HG03025 (cell line): ENCODE data around the gene GRK2.
"Not testable (repeated sequence)": the region's sequence is repeated elsewhere in the genome, so short reads cannot be mapped to it uniquely, and the experiment has no call there.

ENCODE experiments used
- ATAC-seq: cut with Tn5 transposase; IDR thresholded peaks from one replicate; pipeline ENCODE4 v1.9.1; 2021; ENCODE audit warnings: mild to moderate bottlenecking, moderate library complexity; ENCODE audit not compliant: unreplicated experiment, low FRiP score

GRK2 gene

GRCh38 chr11:67266449-67267187, at the start of gene GRK2:
Gene GRK2, plus strand, starts transcription at chr11:67266473. Its CDS starts 227 bp downstream, at chr11:67266700.
- ATAC-seq = no peak

DNA sequence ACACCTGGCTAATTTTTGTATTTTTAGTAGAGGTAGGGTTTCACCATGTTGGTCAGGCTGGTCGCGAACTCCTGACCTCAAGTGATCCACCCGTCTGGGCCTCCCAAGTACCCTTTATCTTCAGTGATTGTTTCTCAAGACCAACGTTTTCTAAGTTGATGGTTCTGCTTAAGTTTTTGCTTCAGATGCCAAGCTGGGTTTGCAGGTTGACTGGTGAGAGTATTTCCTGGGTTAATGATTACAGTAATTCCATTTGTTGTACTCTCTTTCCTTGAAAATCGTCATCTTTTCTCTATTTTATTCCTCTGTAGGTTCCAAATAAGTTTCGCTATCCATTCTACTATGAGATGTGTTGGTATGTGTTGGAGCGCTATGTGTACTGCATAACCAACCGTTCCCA, 38.5 kb upstream of the GRK2 start:
- ATAC-seq = no peak

DNA sequence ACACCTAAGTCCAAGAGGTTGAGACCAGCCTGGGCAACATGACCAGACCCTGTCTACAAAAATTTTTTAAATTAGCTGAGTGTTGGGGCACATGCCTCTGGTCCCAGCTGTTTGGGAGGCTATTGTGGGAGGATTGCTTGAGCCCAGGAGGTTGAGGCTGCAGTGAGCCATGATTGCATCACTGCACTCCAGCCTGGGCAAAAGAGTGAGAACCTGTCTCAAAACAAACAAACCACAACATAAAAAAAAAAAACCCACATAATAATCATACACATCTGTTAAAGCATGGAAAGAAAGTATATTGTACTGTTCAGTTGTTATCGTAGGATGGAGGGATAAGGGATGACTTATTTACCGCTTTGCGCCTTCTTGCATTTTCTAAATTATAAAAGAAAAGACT, 35.9 kb upstream of the GRK2 start:
- ATAC-seq = no peak

GRCh38 chr11:67230886-67231285, 35.4 kb upstream of the GRK2 start:
- ATAC-seq = no peak

- no peak for ATAC-seq
Observed at GRCh38 chr11:67233584-67234190, 32.6 kb upstream of the GRK2 start.

- ATAC-seq = not testable (repeated sequence)
Observed at GRCh38 chr11:67234571-67234970, 31.7 kb upstream of the GRK2 start.

GRCh38 chr11:67237574-67237973, 28.7 kb upstream of the GRK2 start:
- no peak for ATAC-seq

DNA sequence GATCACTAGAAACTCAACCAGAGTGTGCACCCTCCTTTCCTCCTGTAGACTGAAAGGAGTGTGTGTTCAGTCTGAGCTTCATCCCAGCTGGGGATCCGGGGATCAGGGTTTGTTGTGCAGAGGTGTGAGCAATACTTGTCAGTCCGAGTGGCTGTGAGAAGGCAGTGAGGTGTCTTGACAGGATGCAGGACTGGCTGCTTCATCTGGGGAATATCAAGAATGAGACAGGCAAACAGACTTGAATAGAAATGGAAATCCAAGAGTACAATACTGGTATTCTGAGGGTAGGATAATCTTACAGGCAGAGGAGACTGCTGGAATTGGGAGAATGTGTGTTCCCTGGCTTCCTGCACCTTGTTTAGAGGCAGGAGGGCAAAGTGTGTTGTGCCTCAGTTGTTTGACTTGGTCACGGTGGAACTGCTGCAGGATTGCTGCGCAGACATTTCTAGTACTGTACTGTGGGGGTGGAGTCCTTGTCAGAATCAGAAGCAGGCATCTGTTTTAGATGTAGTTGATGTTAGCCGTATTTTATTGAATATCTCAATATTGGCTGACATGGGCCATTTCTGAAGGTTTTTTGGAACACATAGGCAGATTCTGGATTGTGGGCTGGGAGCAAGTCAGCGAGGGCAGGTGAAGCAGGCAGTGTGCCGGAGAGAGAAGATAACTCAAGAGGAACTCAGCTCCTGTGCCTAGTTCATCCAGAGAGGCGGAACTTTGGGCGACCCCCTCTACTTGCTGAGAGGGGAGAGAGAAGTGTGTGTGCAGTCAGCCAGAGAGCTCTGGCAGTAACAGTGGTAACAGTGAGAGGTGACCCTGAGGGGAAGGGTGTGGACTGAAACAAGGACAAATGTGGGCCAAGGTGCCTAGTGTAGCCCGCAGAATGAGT, 27.1 kb upstream of the GRK2 start:
- no peak for ATAC-seq

DNA sequence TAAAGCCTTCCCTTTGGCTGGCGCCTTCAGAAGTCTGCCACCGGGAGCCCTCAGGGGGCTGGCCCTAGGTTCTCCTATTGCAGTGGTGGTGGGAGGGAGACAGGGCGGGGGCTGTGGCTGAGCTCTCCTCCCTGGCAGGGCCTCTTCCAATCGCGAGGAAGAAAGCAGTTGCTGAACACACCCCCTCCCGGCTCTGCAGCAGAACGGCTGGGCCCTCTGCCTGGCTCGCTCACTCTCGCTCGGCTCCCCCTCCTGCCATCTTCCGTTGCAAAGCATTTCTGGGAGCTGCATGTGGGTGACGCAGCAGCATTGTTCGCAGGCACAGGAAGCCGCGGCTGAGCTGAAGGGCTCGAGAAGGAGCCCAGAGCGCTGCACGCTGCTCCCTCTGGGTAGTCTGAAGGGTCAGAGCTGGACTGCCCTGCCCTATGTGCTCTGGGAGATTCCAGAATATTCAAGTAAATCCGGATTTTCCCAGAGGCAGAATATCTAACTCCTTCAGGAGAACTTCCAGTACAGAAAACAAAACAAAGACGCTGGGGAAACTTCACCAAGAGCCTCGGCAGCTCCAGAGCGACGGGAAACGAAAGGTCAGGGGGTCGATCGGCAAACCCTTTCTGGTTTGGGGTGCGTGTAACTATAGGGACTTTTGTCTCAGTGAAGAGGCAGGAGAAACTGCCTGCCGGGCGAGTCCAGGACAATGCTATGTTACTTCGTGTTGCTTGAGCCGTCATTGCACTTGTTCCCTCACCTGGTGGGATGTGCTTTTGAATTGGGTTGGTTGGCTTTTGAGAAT, 26.3 kb upstream of the GRK2 start:
- ATAC-seq = peak; percentile 76

GRCh38 chr11:67240576-67241389, 25.5 kb upstream of the GRK2 start:
- no peak for ATAC-seq

DNA sequence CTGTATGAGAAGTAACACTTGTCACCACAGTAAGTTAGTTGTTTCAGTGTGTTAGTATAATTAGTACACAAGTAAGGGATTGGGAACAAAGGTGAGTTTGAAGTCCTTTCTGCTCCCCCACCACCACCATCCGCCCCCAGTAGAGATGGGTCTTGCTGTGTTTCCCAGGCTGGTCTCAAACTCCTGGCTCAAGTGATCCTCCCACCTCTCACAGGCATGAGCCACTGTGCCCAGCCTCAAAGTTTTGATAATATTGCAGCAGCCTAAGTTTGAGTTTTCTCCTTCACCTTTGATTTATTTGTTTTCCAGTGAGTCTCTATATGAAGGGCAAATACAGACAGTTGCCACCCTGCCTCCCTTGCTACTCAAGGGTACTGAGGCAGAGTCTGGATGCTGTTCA, 23.7 kb upstream of the GRK2 start:
- no peak for ATAC-seq

GRCh38 chr11:67243051-67243450, 23.2 kb upstream of the GRK2 start:
- no peak for ATAC-seq

DNA sequence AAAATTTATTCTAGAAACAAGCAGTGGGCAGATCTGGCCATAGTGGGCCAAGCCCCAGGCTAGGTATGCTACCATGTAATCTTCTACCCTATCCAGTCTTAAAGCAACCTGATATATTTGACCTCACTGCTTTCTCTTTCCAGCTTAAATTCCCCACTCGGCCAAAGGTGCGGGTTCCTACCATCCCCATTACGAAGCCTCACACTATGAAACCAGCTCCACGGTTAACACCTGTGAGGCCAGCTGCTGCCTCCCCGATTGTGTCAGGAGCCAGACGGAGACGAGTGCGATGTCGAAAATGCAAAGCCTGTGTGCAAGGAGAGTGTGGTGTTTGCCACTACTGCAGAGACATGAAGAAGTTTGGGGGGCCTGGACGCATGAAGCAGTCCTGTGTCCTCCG, 21.2 kb upstream of the GRK2 start:
- no peak for ATAC-seq

- no peak for ATAC-seq
Observed at GRCh38 chr11:67247946-67248550, 18.2 kb upstream of the GRK2 start.

- ATAC-seq = no peak
Observed at GRCh38 chr11:67248653-67249052, 17.6 kb upstream of the GRK2 start.

DNA sequence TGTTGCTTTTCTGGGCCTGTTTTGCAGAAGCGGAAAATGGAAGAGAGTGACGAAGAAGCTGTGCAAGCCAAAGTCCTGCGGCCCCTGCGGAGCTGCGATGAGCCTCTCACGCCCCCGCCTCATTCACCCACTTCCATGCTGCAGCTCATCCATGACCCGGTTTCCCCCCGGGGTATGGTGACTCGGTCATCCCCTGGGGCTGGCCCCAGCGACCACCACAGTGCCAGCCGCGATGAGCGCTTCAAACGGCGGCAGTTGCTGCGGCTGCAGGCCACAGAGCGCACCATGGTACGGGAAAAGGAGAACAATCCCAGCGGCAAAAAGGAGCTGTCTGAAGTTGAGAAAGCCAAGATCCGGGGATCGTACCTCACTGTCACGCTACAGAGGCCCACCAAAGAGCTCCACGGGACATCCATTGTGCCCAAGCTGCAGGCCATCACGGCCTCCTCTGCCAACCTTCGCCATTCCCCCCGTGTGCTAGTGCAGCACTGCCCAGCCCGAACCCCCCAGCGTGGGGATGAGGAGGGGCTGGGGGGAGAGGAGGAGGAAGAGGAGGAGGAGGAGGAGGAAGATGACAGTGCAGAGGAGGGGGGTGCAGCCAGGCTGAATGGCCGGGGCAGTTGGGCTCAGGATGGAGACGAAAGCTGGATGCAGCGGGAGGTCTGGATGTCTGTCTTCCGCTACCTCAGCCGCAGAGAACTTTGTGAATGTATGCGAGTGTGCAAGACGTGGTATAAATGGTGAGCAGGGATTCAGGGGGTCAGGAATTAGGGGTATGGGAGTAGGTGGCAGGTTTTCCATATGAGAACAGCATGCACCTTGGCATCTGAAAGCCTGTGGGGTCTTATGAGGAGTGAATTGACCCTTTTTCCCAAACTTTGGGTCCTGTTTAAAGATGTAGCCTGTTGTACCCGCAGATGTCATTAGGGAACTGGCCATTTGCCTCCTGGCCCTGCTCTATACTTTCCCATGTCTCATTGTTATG, 15.9 kb upstream of the GRK2 start:
- no peak for ATAC-seq

DNA sequence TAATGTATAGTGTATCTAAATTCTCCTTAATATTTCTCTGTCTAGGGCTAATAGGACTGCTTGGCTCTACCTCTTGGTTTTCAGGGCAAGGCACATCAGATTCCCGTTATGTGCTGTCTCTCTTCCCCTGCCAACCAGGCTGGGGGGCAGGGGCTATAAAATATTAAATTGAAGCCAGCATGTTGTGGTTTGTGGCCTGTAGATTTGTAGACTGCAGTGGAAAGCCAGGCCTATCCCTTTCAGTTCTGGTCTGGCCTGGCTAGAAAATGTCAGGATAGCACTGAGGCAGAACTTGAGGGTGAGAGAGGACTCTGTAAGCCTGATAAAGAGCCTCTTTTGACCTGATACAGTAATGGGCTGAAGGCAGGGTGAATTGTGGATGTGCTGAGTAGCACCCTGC, 14.4 kb upstream of the GRK2 start:
- ATAC-seq = no peak

GRCh38 chr11:67252831-67253239, 13.4 kb upstream of the GRK2 start:
- no peak for ATAC-seq
